OCI-M2 (cell line): ENCODE data around the gene DNMT3A.

Source experiments
- DNase-seq: peaks from one replicate; lab custom pipeline; 2025; ENCODE audit not compliant: unreplicated experiment; lab: John Stamatoyannopoulos, UW

The DNMT3A gene

GRCh38 chr2:25328152-25329085 is 13.3 kb downstream of the DNMT3A start:
- no peak for DNase-seq

- no peak for DNase-seq
Observed at GRCh38 chr2:25326326-25327013, 15.3 kb downstream of the DNMT3A start.

- DNase-seq: no peak
Observed at GRCh38 chr2:25324905-25325592, 16.7 kb downstream of the DNMT3A start.

GRCh38 chr2:25324251-25324650 is 17.5 kb downstream of the DNMT3A start:
- no peak for DNase-seq

- DNase-seq: no peak
Observed at GRCh38 chr2:25323610-25324189, 18.0 kb downstream of the DNMT3A start.

GRCh38 chr2:25323042-25323514 is 18.6 kb downstream of the DNMT3A start:
- DNase-seq: no peak

GRCh38 chr2:25322312-25322711 is 19.4 kb downstream of the DNMT3A start:
- no peak for DNase-seq

- DNase-seq: no peak
Observed at GRCh38 chr2:25320077-25320476, 21.6 kb downstream of the DNMT3A start.

GRCh38 chr2:25316101-25316500 is 25.6 kb downstream of the DNMT3A start:
- no peak for DNase-seq

GRCh38 chr2:25315316-25315680 is 26.4 kb downstream of the DNMT3A start:
- DNase-seq: no peak

GRCh38 chr2:25314514-25315315 is 27.0 kb downstream of the DNMT3A start:
- DNase-seq: no peak

- no peak for DNase-seq
Observed at GRCh38 chr2:25313711-25314513, 27.8 kb downstream of the DNMT3A start.

GRCh38 chr2:25312958-25313710 is 28.6 kb downstream of the DNMT3A start:
- DNase-seq: no peak

GRCh38 chr2:25311865-25312575 is 29.7 kb downstream of the DNMT3A start:
- DNase-seq: no peak

- DNase-seq: no peak
Observed at GRCh38 chr2:25310965-25311864, 30.5 kb downstream of the DNMT3A start.

- no peak for DNase-seq
Observed at GRCh38 chr2:25310709-25310964, 31.1 kb downstream of the DNMT3A start.

- DNase-seq: no peak
Observed at GRCh38 chr2:25309402-25309801, 32.3 kb downstream of the DNMT3A start.
